NCI-H526 (cell line): ENCODE data around the gene FAM78B.

ENCODE experiments used
- DNase-seq, 2 experiments: peaks; one replicate each; lab custom pipeline; 2025; lab: John Stamatoyannopoulos, UW

FAM78B gene

GRCh38 chr1:166119471-166119965, 47.3 kb downstream of the FAM78B start:
- no peak for DNase-seq

GRCh38 chr1:166117776-166118175, 49.0 kb downstream of the FAM78B start:
- no peak for DNase-seq

- no peak for DNase-seq
These were observed 50.8 kb downstream of the FAM78B start for GRCh38 chr1:166116026-166116425.

GRCh38 chr1:166114419-166114818, 52.4 kb downstream of the FAM78B start:
- no peak for DNase-seq

GRCh38 chr1:166113630-166114029, 53.2 kb downstream of the FAM78B start:
- DNase-seq: no peak

- DNase-seq: no peak
These were observed 53.8 kb downstream of the FAM78B start for GRCh38 chr1:166113031-166113430.

GRCh38 chr1:166112425-166112824, 54.4 kb downstream of the FAM78B start:
- no peak for DNase-seq

GRCh38 chr1:166111430-166111829, 55.4 kb downstream of the FAM78B start:
- DNase-seq: no peak

- no peak for DNase-seq
These were observed 76.6 kb downstream of the FAM78B start for GRCh38 chr1:166090244-166090643.

- DNase-seq: peak in 1 of 2 experiments; percentile 20
These were observed 77.0 kb downstream of the FAM78B start for GRCh38 chr1:166089804-166090203.

GRCh38 chr1:166088572-166088955, 78.2 kb downstream of the FAM78B start:
- DNase-seq: no peak

GRCh38 chr1:166087734-166088571, 78.8 kb downstream of the FAM78B start:
- DNase-seq: no peak

- DNase-seq: no peak
These were observed 80.5 kb downstream of the FAM78B start for GRCh38 chr1:166086113-166086883.

GRCh38 chr1:166084613-166085012, 82.2 kb downstream of the FAM78B start:
- no peak for DNase-seq

GRCh38 chr1:166083887-166084286, 82.9 kb downstream of the FAM78B start:
- no peak for DNase-seq

- no peak for DNase-seq
These were observed 84.2 kb downstream of the FAM78B start for GRCh38 chr1:166082601-166083000.

- DNase-seq: no peak
These were observed 85.6 kb downstream of the FAM78B start for GRCh38 chr1:166080967-166081870.

- DNase-seq: no peak
These were observed 86.4 kb downstream of the FAM78B start for GRCh38 chr1:166080277-166080966.

- no peak for DNase-seq
These were observed 87.5 kb downstream of the FAM78B start for GRCh38 chr1:166079276-166079675.

- DNase-seq: no peak
These were observed 93.3 kb downstream of the FAM78B start for GRCh38 chr1:166073489-166073888.

GRCh38 chr1:166069390-166069789, 97.4 kb downstream of the FAM78B start:
- no peak for DNase-seq
